ENCODE results near the gene ESYT3. TPM values are rescaled to one million over a fixed set of nuclear protein-coding genes. Genes with fewer than 3 reads are reported as not detected.

ESYT3 gene
- total and polyA plus RNA-seq, 2 experiments from 2014 or later = 3.5 to 8.2 TPM

- Histone ChIP-seq H3K9me2 (ENCODE audit: insufficient read depth) (no peaks in the 10 kb centered on the region), H3K79me2 (replicated peaks; ENCODE audit: insufficient read depth) (no peaks in the 10 kb centered on the region), H3K27ac (ENCODE audit: low read depth) (no peak overlapping the region), H3K4me3 (no peak overlapping the region), H4K20me1 (replicated peaks; ENCODE audit: insufficient read depth) (no peaks in the 10 kb centered on the region), H2AFZ (no peak overlapping the region), H3K4me2 (no peak overlapping the region), H3K27me3 (ENCODE audit: insufficient read depth) (no peaks in the 10 kb centered on the region), H3F3A (replicated peaks; ENCODE audit: low read depth) (no peaks in the 10 kb centered on the region), H3K4me1 (ENCODE audit: insufficient read depth) (0 out of 2 replicates have a peak, but pooled peaks cover 3% of the 10 kb centered on the region), H3K36me3 (ENCODE audit: insufficient read depth) (no peaks in the 10 kb centered on the region)
- TF ChIP-seq NANOG (IDR thresholded peaks at IDR 0.05; ENCODE audit: borderline replicate concordance) (no peak), CTCF (conservative IDR thresholded peaks at IDR 0.05; ENCODE audit: low read depth in 2 of 2) (peak in 1 of 2 experiments; percentile 22; a peak in 1 of 4 replicates)
- Mint-ChIP-seq H3K27me3 (ENCODE audit: insufficient read depth, low read depth, poor library complexity) (peaks cover 8% of the 10 kb centered on the region), H3K9me3 (no peaks in the 10 kb centered on the region; the same call in 2 of the 3 replicates), H3K36me3 (ENCODE audit: low read depth) (no peaks in the 10 kb centered on the region; the same call in 2 of the 3 replicates), H3K27ac (no peak overlapping the region), H3K4me3 (no peak overlapping the region), H3K4me1 (peaks cover 30% of the 10 kb centered on the region)
- ATAC-seq (no peak), DNase-seq (ENCODE audit: low spot score) (no peak)
These were observed 36.4 kb upstream of the ESYT3 start for GRCh38 chr3:138397983-138398382.

DNA sequence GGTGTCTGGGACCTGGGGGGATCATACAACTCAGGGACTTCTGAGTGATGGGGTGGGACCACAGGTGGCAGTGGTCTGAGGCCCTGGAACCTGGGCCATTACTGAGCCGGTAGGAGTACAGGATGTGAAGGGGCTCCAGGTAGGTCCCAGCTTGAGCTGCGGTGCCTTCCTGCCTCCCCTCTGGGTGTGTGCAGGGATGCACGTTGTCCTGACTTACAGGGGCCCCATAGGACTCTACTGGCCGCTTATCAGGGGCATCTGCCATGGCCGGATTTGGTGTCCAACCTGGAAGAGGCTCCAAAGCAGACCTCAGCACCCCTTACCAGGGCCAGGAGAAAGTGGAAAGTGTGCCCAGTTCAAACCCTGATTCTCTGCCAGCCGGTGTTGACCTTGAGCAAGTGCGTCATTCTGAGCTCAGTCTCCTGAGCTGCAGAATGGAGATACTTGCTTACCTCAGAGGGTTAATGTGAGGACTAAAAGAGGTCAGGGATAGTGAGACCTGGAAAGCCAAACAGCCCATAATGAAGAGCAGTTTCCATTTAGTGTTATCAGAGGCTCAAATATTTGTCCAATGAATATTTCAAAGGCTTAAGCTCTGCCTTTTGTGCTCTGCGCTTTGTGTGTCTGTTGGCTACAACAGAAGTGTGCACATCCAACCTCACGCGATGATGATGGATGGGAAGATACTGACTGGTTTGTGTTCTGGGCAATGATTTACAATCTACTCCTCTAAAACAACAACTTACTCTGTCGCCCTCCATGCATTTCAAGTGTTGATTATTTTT lies 35.4 kb upstream of the ESYT3 start:
- Histone ChIP-seq H3K4me3 (no peak overlapping the region), H3K9me2 (ENCODE audit: insufficient read depth) (peaks cover 3% of the 10 kb centered on the region; the same call in 1 of the 2 replicates), H3K27me3 (ENCODE audit: insufficient read depth) (no peaks in the 10 kb centered on the region), H3K36me3 (ENCODE audit: insufficient read depth) (no peaks in the 10 kb centered on the region), H3F3A (replicated peaks; ENCODE audit: low read depth) (no peaks in the 10 kb centered on the region), H3K4me2 (no peak overlapping the region), H3K79me2 (replicated peaks; ENCODE audit: insufficient read depth) (no peaks in the 10 kb centered on the region), H3K27ac (ENCODE audit: low read depth) (no peak overlapping the region), H4K20me1 (replicated peaks; ENCODE audit: insufficient read depth) (no peaks in the 10 kb centered on the region), H3K4me1 (ENCODE audit: insufficient read depth) (0 out of 2 replicates have a peak, but pooled peaks cover 3% of the 10 kb centered on the region), H2AFZ (no peak overlapping the region)
- H3K27ac Mint-ChIP-seq = no peak overlapping the region
- peaks cover 8% of the 10 kb centered on the region for H3K27me3 Mint-ChIP-seq (ENCODE audit: insufficient read depth, low read depth, poor library complexity)
- peaks cover 1% of the 10 kb centered on the region for H3K36me3 Mint-ChIP-seq (ENCODE audit: low read depth)
- DNase-seq (ENCODE audit: low spot score) = no peak
- no peak overlapping the region for H3K4me3 Mint-ChIP-seq
- peaks cover 36% of the 10 kb centered on the region for H3K4me1 Mint-ChIP-seq
- no peak for ATAC-seq
- no peaks in the 10 kb centered on the region; the same call in 2 of the 3 replicates for H3K9me3 Mint-ChIP-seq
- TF ChIP-seq, protein P1, sequence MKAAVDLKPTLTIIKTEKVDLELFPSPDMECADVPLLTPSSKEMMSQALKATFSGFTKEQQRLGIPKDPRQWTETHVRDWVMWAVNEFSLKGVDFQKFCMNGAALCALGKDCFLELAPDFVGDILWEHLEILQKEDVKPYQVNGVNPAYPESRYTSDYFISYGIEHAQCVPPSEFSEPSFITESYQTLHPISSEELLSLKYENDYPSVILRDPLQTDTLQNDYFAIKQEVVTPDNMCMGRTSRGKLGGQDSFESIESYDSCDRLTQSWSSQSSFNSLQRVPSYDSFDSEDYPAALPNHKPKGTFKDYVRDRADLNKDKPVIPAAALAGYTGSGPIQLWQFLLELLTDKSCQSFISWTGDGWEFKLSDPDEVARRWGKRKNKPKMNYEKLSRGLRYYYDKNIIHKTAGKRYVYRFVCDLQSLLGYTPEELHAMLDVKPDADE (IDR thresholded peaks at IDR 0.05) = no peak
- TF ChIP-seq STAT1 (IDR thresholded peaks at IDR 0.05; ENCODE audit: unreplicated experiment) (no peak), ZNF114 (CRISPR knock-in tag; IDR thresholded peaks at IDR 0.05) (no peak), POLR2AphosphoS5 (IDR thresholded peaks at IDR 0.05; ENCODE audit: low read depth) (no peak)
- TF ChIP-seq, protein P2, sequence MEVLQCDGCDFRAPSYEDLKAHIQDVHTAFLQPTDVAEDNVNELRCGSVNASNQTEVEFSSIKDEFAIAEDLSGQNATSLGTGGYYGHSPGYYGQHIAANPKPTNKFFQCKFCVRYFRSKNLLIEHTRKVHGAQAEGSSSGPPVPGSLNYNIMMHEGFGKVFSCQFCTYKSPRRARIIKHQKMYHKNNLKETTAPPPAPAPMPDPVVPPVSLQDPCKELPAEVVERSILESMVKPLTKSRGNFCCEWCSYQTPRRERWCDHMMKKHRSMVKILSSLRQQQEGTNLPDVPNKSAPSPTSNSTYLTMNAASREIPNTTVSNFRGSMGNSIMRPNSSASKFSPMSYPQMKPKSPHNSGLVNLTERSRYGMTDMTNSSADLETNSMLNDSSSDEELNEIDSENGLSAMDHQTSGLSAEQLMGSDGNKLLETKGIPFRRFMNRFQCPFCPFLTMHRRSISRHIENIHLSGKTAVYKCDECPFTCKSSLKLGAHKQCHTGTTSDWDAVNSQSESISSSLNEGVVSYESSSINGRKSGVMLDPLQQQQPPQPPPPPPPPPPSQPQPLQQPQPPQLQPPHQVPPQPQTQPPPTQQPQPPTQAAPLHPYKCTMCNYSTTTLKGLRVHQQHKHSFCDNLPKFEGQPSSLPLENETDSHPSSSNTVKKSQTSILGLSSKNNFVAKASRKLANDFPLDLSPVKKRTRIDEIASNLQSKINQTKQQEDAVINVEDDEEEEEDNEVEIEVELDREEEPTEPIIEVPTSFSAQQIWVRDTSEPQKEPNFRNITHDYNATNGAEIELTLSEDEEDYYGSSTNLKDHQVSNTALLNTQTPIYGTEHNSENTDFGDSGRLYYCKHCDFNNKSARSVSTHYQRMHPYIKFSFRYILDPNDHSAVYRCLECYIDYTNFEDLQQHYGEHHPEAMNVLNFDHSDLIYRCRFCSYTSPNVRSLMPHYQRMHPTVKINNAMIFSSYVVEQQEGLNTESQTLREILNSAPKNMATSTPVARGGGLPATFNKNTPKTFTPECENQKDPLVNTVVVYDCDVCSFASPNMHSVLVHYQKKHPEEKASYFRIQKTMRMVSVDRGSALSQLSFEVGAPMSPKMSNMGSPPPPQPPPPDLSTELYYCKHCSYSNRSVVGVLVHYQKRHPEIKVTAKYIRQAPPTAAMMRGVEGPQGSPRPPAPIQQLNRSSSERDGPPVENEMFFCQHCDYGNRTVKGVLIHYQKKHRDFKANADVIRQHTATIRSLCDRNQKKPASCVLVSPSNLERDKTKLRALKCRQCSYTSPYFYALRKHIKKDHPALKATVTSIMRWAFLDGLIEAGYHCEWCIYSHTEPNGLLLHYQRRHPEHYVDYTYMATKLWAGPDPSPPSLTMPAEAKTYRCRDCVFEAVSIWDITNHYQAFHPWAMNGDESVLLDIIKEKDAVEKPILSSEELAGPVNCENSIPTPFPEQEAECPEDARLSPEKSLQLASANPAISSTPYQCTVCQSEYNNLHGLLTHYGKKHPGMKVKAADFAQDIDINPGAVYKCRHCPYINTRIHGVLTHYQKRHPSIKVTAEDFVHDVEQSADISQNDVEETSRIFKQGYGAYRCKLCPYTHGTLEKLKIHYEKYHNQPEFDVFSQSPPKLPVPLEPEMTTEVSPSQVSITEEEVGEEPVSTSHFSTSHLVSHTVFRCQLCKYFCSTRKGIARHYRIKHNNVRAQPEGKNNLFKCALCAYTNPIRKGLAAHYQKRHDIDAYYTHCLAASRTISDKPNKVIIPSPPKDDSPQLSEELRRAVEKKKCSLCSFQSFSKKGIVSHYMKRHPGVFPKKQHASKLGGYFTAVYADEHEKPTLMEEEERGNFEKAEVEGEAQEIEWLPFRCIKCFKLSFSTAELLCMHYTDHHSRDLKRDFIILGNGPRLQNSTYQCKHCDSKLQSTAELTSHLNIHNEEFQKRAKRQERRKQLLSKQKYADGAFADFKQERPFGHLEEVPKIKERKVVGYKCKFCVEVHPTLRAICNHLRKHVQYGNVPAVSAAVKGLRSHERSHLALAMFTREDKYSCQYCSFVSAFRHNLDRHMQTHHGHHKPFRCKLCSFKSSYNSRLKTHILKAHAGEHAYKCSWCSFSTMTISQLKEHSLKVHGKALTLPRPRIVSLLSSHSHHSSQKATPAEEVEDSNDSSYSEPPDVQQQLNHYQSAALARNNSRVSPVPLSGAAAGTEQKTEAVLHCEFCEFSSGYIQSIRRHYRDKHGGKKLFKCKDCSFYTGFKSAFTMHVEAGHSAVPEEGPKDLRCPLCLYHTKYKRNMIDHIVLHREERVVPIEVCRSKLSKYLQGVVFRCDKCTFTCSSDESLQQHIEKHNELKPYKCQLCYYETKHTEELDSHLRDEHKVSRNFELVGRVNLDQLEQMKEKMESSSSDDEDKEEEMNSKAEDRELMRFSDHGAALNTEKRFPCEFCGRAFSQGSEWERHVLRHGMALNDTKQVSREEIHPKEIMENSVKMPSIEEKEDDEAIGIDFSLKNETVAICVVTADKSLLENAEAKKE (CRISPR knock-in tag; IDR thresholded peaks at IDR 0.05) = no peak
- TF ChIP-seq, protein P3, sequence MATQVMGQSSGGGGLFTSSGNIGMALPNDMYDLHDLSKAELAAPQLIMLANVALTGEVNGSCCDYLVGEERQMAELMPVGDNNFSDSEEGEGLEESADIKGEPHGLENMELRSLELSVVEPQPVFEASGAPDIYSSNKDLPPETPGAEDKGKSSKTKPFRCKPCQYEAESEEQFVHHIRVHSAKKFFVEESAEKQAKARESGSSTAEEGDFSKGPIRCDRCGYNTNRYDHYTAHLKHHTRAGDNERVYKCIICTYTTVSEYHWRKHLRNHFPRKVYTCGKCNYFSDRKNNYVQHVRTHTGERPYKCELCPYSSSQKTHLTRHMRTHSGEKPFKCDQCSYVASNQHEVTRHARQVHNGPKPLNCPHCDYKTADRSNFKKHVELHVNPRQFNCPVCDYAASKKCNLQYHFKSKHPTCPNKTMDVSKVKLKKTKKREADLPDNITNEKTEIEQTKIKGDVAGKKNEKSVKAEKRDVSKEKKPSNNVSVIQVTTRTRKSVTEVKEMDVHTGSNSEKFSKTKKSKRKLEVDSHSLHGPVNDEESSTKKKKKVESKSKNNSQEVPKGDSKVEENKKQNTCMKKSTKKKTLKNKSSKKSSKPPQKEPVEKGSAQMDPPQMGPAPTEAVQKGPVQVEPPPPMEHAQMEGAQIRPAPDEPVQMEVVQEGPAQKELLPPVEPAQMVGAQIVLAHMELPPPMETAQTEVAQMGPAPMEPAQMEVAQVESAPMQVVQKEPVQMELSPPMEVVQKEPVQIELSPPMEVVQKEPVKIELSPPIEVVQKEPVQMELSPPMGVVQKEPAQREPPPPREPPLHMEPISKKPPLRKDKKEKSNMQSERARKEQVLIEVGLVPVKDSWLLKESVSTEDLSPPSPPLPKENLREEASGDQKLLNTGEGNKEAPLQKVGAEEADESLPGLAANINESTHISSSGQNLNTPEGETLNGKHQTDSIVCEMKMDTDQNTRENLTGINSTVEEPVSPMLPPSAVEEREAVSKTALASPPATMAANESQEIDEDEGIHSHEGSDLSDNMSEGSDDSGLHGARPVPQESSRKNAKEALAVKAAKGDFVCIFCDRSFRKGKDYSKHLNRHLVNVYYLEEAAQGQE (IDR thresholded peaks at IDR 0.05; ENCODE audit: unreplicated experiment) = no peak
